Central memory CD8-positive, alpha-beta T cell (primary cell): Measurements from ENCODE around the gene CILP.
A peak's percentile ranks its signal among the peaks of the same experiment; 100 is the strongest.
"Not testable (repeated sequence)": the region's sequence is repeated elsewhere in the genome, so short reads cannot be mapped to it uniquely, and the experiment has no call there.

ENCODE experiments used
- ATAC-seq: fragments of 150-1000 bp; cut with Tn5 transposase; replicated peaks from 2 replicates; pipeline ENCODE4 v1.10.0; 2022; ENCODE audit warnings: mild to moderate bottlenecking, moderate FRiP score, moderate number of reproducible peaks; ENCODE audit not compliant: poor library complexity, severe bottlenecking; ENCODE audit errors: extremely low read depth
- DNase-seq, 2 donors: peaks; one replicate each; pipeline ENCODE4 v3.0.0; 2021; ENCODE audit warnings: low spot score in 2 of 2
- H3K27ac Mint-ChIP-seq: one replicate; pipeline ENCODE4 v1.8.0; 2022; ENCODE audit warnings: low read depth, mild to moderate bottlenecking, moderate library complexity, mixed read lengths
- H3K27me3 Mint-ChIP-seq: one replicate; pipeline ENCODE4 v1.8.0; 2022; ENCODE audit warnings: mixed read lengths
- H3K36me3 Mint-ChIP-seq: one replicate; pipeline ENCODE4 v1.8.0; 2022; ENCODE audit warnings: mild to moderate bottlenecking, moderate library complexity, mixed read lengths; ENCODE audit not compliant: insufficient read depth
- H3K4me1 Mint-ChIP-seq: one replicate; pipeline ENCODE4 v1.8.0; 2022; ENCODE audit warnings: mixed read lengths
- H3K4me3 Mint-ChIP-seq: one replicate; pipeline ENCODE4 v1.8.0; 2022; ENCODE audit warnings: mild to moderate bottlenecking, moderate library complexity, mixed read lengths
- H3K9me3 Mint-ChIP-seq: one replicate; pipeline ENCODE4 v1.8.0; 2022; ENCODE audit warnings: mixed read lengths

CILP gene

DNA sequence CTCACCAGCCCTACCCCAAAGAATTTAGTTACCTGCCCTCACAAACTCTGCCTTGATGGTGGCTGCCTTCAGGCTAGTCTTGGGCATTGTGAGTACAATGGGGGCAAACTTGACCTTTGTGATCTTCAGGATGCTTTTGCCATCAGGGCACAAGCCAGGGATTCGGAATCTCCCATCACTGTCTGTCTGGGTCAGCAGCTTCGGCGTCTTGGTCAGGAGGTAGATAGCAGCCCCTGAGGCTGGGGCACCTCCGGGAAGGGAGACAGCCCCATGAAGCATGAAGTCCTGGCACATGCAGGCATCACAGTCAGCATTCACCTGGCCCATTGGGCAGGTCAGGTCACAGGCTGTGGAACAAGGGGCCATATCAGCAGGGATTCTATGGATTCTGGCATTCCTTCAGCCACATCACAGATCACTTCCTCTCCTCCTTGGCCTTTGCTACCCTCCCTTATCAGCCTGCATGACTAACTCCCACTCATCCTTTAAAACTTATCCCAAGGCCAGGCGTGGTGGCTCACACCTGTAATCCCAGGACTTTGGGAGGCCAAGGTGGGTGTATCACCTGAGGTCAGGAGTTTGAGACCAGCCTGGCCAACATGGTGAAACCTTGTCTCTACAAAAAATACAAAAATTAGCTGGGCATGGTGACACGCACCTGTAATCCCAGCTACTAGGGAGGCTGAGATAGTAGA, 6.9 kb downstream of the CILP start:
- no peak overlapping the region for H3K27ac Mint-ChIP-seq
- H3K27me3 Mint-ChIP-seq: peaks cover 9% of the 10 kb centered on the region
- DNase-seq (no peak), ATAC-seq (no peak)
- no peak overlapping the region for H3K4me3 Mint-ChIP-seq
- no peaks in the 10 kb centered on the region for H3K4me1 Mint-ChIP-seq
- H3K9me3 Mint-ChIP-seq: no peaks in the 10 kb centered on the region
- no peaks in the 10 kb centered on the region for H3K36me3 Mint-ChIP-seq

DNA sequence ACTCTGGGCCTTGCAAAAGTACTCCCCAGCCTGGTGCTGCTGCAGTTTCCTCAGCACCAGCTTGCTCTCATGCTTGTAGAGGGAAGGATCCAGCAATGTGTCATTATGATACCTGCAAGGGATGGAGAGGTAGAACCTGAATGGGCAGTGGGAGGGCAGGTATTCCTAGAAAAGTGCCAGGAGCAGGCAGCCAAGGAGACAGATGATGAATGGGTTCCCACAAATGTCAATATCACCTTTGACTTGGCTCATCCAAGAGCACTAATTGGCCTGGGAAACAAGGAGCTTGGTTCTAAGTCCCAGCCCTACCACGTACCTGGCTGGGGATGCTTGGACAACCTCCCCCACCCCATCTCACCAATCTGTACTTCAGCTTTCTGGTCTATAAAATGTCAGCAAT, 9.4 kb downstream of the CILP start:
- Mint-ChIP-seq H3K4me1 (no peaks in the 10 kb centered on the region), H3K4me3 (no peak overlapping the region), H3K36me3 (no peaks in the 10 kb centered on the region), H3K9me3 (no peaks in the 10 kb centered on the region), H3K27ac (no peak overlapping the region), H3K27me3 (peaks cover 2% of the 10 kb centered on the region)
- ATAC-seq (no peak), DNase-seq (no peak)

DNA sequence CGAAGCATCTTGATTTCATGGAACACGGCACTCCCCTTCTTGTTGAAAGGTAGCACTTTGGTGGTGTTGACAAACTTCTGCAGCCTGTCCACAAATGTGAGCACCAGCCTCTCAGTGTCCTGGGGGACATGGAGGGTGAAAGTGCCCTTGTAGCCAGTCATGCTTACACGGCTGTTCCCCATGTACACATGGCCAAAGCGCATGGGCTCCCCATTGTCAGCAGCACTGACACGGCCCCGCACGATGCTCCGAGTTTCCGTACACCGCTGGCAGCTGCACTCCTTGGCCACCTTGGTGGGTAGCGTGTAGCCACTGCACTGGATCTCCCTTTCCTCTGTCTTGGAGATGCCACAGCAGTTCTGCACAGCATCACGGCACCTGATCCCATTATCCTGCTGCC, 12.7 kb downstream of the CILP start:
- ATAC-seq: no peak
- Mint-ChIP-seq H3K36me3 (no peaks in the 10 kb centered on the region), H3K27ac (no peak overlapping the region), H3K4me3 (no peak overlapping the region), H3K4me1 (no peaks in the 10 kb centered on the region), H3K9me3 (no peaks in the 10 kb centered on the region), H3K27me3 (no peaks in the 10 kb centered on the region)
- no peak for DNase-seq

DNA sequence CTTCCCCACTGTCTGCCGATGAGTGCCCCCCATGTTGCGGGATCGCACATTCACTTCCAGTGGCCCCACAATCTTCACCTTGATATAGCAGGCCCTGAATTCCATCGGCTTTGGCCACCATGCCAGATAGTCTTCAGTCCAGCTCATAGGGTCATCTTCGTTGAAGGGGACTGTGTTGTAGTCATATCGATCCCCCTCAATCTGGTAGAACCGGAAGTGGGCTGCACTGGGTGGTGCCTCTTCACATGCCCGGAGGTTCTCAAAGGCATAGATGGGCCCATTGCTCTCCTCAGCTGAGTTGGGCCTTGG, 14.0 kb downstream of the CILP start:
- ATAC-seq: no peak
- H3K4me3 Mint-ChIP-seq: no peak overlapping the region
- H3K9me3 Mint-ChIP-seq: no peaks in the 10 kb centered on the region
- no peak overlapping the region for H3K27ac Mint-ChIP-seq
- DNase-seq: no peak
- H3K27me3 Mint-ChIP-seq: no peaks in the 10 kb centered on the region
- no peaks in the 10 kb centered on the region for H3K36me3 Mint-ChIP-seq
- no peaks in the 10 kb centered on the region for H3K4me1 Mint-ChIP-seq

DNA sequence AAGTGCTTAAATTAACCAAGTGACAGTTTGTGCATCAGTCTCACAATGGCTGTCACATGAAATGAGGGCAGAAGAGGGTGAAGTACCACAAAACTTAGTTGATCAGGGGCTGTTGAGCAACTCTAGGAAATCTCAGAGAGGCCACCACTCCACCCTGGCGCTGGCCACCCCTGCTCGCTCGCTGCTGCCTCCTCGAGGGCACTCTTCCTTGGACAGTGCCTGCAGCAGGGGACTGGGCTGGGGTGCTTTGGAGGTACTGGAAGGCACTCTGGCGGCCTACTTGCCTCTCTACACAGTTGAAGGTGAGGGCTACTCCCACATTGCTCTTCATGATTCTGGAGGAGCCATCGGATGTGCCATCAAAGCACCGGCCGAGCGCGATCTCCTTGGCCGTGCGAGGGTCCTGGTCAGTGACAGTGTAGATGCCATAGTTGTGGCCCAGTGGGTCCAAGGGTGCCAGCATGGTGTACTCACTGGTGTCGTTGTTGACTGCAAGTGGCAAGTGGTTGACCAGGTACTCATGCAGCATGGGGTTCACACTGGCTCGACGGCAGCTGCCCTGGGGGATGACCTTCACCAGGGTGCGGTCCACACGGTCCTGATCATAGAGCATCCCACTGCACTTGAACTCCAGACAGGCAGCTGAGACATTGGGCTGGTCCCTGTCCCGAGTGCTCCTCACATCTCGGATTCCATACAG, 14.5 kb downstream of the CILP start:
- Mint-ChIP-seq H3K9me3 (no peaks in the 10 kb centered on the region), H3K4me3 (no peak overlapping the region), H3K36me3 (no peaks in the 10 kb centered on the region), H3K4me1 (no peaks in the 10 kb centered on the region), H3K27ac (no peak overlapping the region), H3K27me3 (no peaks in the 10 kb centered on the region)
- DNase-seq: no peak
- no peak for ATAC-seq

DNA sequence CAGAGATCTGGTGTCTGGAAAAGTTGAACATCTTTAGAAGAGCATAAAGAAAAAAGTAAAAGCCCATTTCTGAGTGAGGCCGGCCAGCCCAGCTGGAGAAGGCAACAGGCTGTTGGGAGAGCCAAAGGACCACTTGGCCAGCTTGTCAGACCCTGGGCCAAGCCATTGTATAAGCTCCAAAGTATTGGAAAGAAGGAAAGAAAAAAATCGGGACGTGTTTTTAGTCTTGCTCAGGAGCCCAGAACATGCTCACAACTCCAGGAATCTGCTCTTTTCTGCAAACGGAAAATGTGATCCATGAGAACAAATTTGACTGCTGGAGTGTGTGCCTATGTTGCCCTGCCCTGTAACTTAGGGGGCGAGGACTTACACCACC, 15.7 kb downstream of the CILP start:
- H3K9me3 Mint-ChIP-seq: no peaks in the 10 kb centered on the region
- H3K4me1 Mint-ChIP-seq: no peaks in the 10 kb centered on the region
- ATAC-seq (no peak), DNase-seq (no peak)
- H3K4me3 Mint-ChIP-seq: no peak overlapping the region
- H3K27me3 Mint-ChIP-seq: no peaks in the 10 kb centered on the region
- no peak overlapping the region for H3K27ac Mint-ChIP-seq
- no peaks in the 10 kb centered on the region for H3K36me3 Mint-ChIP-seq

DNA sequence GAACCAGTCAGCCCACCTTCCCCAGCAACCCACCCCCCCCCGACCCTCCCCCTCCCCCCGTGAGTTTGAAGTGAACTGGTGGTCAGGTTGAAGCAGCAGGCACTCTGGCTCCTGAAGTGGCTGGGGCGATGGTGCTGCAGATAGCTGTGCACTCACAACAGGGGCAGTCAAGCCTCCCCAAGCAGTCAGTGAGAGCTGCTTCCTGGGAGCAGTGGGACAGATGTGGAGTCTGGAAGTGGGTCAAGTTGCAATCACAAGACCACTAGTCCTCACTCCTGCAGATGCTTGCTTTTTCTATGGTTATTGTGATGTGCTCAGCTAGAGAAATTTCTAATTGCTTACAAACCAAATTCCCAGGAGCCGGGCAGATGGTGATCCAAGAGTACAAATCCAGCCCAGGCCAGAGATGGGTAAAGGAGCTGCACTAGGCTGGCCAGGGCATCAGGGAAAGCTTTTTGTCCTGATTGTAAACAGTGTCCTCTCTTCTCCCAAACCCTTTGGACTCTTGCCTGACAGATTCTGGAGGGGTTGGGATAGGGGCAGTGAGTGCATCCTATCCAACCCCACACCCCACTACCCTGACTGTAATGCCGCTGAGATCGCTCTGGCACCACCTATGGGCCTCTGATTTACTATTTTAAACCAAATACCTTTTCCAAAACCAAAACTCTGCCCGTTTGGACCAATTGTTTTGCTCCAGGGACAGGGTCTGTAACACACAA, 16.3 kb downstream of the CILP start:
- Mint-ChIP-seq H3K36me3 (no peaks in the 10 kb centered on the region), H3K4me1 (no peaks in the 10 kb centered on the region), H3K9me3 (no peaks in the 10 kb centered on the region), H3K27ac (no peak overlapping the region), H3K27me3 (no peaks in the 10 kb centered on the region), H3K4me3 (no peak overlapping the region)
- DNase-seq (no peak), ATAC-seq (no peak)

DNA sequence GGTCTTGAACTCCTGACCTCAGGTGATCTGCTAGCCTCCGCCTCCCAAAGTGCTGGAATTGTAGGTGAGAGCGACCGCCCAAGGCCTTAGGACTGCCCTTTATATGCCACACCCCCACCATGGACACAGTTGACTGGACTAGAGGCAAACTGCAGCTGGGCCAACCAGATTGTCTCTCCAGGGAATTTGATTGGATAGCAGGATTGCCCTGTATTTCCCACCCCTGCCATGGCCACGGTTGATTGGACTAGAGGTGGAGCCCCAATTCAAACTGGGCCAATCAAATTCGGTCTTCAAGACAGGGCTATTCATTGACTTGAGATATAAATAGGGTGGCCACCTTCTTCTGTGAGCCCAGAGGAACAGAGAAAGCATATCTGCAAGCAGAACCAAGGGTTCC, 19.3 kb downstream of the CILP start:
- Mint-ChIP-seq H3K36me3 (no peaks in the 10 kb centered on the region), H3K27ac (no peak overlapping the region), H3K27me3 (no peaks in the 10 kb centered on the region), H3K9me3 (no peaks in the 10 kb centered on the region), H3K4me3 (no peak overlapping the region), H3K4me1 (no peaks in the 10 kb centered on the region)
- DNase-seq: no peak
- no peak for ATAC-seq

DNA sequence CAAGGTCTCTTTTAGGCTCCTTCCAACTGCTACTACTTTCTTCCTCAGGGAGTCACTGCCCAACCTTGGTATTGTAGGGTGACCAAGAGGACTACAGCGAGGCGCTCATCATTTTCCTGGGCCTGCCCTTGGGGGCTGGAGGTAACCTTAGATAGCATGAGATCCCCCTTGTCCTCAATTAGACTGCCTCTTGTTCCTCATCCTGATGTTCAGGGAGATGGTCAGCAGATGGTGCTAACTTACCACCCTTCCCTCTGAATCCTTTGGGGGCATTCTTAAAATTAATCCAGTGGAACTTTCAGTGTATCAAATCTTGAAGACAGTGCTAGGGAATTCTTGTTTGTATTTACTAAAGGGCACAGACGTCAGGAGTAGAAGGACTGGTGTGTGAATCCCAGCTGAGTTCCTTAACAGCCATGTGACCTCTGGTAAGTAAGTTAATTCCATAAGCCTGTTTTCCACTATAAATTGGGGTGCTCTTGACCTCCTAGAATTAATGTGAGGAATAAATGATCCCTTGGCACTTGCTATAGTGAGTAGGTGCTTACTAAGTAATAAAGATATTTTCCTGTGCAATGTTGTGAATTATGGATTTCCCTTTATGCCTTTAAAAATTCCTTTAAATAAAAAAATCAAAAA, 22.1 kb downstream of the CILP start:
- no peak overlapping the region for H3K27ac Mint-ChIP-seq

DNA sequence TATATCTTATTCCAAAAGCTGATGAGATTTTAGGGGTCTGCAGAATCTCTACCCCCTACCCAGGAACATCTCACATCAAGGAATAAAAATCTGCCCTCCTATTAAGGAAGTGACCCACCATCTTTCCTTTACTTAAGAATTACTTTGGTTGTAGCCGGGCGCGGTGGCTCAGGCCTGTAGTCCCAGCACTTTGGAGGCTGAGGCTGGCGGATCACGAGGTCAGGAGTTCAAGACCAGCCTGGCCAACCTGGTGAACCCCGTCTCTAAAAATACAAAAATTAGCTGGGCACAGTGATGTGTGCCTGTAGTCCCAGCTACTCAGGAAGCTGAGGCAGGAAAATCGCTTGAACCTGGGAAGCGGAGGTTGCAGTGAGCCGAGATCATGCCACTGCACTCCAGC, 22.8 kb downstream of the CILP start:
- not testable (repeated sequence) for H3K9me3 Mint-ChIP-seq, H3K36me3 Mint-ChIP-seq, ATAC-seq, DNase-seq, H3K27ac Mint-ChIP-seq, H3K4me3 Mint-ChIP-seq, H3K27me3 Mint-ChIP-seq
- peaks cover 13% of the 10 kb centered on the region for H3K4me1 Mint-ChIP-seq

More for the DNA sequence above, 22.1 kb downstream of the CILP start:
- ATAC-seq: no peak
- Mint-ChIP-seq H3K4me1 (peaks cover 9% of the 10 kb centered on the region), H3K27me3 (no peaks in the 10 kb centered on the region), H3K36me3 (peaks cover 4% of the 10 kb centered on the region), H3K4me3 (no peak overlapping the region), H3K9me3 (no peaks in the 10 kb centered on the region)
- DNase-seq: no peak

DNA sequence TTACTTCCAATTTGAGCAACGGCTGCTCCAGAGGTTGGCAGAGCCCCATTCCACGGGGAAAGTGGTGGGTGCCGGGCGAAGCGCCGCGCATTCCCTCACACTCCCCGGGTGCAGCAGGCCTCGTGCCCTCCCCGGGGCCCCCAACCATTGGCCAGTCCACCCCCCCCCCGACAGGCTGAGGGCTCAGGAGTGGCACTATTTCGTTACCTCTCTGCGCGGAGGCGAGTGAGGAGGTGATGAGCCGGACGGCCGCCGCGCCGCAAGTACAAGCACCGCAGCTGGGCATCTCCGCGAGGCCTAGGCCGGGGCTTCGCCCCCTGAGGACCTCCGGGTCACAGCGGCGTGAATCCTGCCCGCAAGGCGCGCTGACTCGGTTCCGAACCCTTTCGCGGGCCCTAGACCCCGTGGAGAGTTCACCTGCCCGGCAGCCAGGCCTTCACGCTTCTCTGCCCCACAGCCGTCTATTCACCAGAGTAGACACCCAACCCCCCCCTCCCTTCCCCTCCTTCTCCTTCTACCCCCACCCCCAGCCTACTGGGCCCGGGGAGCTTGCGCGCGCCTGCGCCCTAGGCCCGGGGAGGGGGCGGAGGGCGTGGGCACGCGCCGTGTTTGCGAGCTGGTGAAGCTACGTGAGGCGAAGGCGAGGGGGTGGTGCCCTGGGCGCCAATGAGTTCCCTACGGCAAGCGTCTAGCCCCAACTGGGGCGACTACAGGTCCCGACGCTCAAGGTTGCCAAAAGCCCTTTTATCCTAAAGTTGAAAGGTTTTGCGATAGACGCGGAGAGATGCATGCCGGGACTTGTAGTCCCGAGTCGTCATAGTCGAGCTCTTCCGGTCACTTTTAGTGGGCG, 26.2 kb downstream of the CILP start, which contains the start of gene CLPX:
CLPX (minus strand) TSS at position 475 of the 850 bp plus-strand sequence; CDS start at position 286, 189 bp downstream.
- peaks cover 15% of the 10 kb centered on the region for H3K36me3 Mint-ChIP-seq
- H3K27ac Mint-ChIP-seq: peak within 1 kb of the TSS; percentile 89
- no peaks in the 10 kb centered on the region for H3K9me3 Mint-ChIP-seq
- ATAC-seq: peak; percentile 97
- peak within 1 kb of the TSS; percentile 91 for H3K4me3 Mint-ChIP-seq
- peak; percentile 75 to 88 for DNase-seq
- H3K4me1 Mint-ChIP-seq: peaks cover 31% of the 10 kb centered on the region
- H3K27me3 Mint-ChIP-seq: no peaks in the 10 kb centered on the region

DNA sequence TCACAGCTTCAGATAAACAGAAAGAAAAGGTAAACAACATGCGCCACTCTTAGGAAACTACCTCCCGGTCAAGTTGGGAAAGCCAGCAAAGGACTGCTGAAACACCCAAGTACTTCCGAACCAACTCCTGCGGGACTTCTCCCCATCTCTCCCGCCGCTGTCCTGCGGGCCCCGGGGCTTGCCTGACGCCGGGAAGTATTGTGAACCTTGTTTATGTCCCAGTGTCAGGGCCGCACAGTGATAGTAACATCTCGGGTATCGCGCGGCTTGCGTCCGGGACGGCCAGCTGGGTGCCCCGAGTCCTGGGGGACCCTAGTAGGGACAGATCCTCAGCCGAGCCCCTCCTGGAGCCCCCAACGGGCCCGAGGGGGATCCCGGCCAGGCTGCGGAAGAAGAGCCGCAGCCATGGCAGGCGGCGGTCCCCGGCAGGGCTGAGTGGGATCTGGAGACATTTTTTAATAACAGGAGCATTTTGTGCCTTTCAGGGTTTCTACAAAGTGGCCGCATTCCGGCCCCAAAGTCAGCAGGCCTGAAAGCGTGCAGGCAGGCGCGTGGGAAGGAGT, 26.9 kb downstream of the CILP start:
- Mint-ChIP-seq H3K4me1 (peaks cover 31% of the 10 kb centered on the region), H3K36me3 (peaks cover 19% of the 10 kb centered on the region), H3K27me3 (no peaks in the 10 kb centered on the region), H3K4me3 (peak overlapping the region; percentile 91), H3K9me3 (no peaks in the 10 kb centered on the region), H3K27ac (peak overlapping the region; percentile 89)
- ATAC-seq: peak; percentile 2
- DNase-seq: peak in 1 of 2 donors; percentile 18
